Erythroblast (primary cell): ENCODE measurements around the gene HIPK4.
"Not testable (repeated sequence)": the region's sequence is repeated elsewhere in the genome, so short reads cannot be mapped to it uniquely, and the experiment has no call there.

Experiments
- DNase-seq, 2 experiments: peaks; one replicate each; lab custom pipeline; 2025; lab: John Stamatoyannopoulos, UW
- GATA1 ChIP-seq: IDR thresholded peaks from 2 replicates; pipeline ENCODE4 v1.6.1; 2011; ENCODE audit warnings: low read depth, mild to moderate bottlenecking, control low read depth, low read length, moderate library complexity
- POLR2A ChIP-seq: IDR thresholded peaks from 2 replicates; pipeline ENCODE4 v1.6.1; 2011; ENCODE audit warnings: mild to moderate bottlenecking, low read length

HIPK4 gene, protein sequence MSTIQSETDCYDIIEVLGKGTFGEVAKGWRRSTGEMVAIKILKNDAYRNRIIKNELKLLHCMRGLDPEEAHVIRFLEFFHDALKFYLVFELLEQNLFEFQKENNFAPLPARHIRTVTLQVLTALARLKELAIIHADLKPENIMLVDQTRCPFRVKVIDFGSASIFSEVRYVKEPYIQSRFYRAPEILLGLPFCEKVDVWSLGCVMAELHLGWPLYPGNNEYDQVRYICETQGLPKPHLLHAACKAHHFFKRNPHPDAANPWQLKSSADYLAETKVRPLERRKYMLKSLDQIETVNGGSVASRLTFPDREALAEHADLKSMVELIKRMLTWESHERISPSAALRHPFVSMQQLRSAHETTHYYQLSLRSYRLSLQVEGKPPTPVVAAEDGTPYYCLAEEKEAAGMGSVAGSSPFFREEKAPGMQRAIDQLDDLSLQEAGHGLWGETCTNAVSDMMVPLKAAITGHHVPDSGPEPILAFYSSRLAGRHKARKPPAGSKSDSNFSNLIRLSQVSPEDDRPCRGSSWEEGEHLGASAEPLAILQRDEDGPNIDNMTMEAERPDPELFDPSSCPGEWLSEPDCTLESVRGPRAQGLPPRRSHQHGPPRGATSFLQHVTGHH

DNA sequence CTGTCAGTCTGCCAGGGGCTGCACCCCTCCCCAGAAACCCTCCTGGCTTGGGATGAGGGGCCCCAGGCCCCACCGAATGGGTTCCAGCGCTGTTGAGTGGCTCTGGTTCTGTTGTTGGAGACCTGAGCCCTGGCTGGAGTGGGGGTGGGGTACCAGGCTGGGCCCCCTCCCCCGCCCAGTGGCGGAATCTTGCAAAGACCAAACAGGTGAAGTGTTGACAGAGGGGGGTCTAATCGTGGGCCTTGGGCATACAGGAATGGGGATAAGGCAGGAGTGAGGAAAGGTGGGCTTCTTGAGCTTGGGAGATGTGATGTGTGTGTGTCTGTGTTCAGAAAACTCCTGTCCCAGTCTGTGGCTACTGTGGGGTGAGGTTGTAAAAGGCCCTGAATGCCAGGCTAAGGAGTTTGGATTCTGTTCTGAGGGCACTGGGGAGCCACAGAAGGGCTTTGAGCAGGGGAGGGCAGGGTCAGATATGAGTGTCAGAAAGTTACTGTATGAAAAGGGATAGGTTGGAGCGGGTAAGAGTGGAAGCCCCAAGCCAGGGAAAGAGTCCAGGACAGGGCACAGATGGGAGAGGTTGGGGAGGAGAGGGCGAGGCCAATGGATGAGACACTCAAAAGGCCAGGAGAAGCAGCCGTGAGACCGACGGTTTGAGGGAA, at the start of gene HIPK4:
Gene HIPK4, minus strand, starts transcription at position 98 of the 659 bp plus-strand sequence. CDS start 279 bp downstream, outside the sequence.
- TF ChIP-seq GATA1 (no peak), POLR2A (no peak)
- DNase-seq, result no peak

DNA sequence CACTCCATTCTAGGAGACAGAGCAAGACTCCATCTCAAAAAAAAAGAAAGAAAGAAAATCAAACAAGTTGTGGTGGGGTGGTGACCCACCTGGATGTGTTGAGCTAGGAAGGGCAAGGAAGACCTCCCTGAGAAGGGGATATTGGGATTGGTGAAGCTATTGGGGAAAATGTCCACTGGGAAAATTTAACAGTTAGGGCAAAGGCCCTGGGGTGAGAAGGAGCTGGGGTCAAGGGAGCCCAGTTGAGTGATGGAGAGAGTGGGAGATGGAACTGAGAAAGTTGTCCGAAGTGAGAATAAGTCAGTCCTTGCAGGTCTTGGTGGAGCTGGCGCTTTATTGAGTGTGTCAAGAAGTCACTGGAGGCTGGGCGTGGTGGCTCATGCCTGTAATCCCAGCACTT, 48.3 kb upstream of the HIPK4 start:
- no peak for DNase-seq
- TF ChIP-seq GATA1, result no peak
- no peak for TF ChIP-seq POLR2A

DNA sequence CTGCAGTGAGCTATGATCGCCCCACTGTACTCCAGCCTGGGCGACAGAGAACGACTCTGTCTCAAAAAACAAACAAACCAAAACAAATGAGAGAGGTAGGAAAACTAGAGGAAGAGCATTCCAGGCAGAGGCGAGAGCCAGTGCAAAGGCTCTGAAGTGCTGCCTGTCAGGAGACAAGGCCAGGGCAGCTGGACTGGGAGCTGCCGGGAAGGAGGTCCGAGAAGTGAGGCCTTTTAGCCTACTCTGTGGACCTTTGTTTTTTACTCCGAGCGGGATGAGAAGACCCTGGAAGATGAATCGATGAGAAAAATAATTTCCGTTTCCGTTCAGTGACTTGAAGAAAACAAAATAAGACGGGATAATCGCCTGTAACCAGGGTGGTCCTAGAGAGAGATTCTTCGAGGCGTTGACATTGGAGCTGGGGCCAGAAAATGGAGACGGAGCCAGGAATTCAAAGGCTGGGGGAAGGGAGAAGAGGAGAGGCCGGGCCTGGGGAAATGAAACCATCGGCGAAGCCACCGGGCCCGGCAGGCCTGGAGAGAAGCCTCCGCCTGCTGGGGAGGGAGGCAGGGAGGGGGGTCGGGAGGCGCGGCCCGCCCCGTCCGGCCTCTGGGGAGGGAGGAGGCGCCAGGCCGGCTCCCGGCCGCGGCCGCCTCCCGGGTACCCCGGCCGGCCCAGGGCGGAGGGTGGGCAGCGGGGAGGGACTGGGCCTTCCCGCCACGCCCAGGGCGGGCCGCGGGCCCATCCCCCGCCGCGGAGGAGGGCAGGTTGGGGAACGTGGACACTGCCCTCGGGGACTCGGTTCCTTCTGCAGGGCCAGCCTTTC, 43.6 kb upstream of the HIPK4 start:
- peak; percentile 85 to 89 for DNase-seq
- no peak for TF ChIP-seq GATA1
- peak; percentile 66 for TF ChIP-seq POLR2A

DNA sequence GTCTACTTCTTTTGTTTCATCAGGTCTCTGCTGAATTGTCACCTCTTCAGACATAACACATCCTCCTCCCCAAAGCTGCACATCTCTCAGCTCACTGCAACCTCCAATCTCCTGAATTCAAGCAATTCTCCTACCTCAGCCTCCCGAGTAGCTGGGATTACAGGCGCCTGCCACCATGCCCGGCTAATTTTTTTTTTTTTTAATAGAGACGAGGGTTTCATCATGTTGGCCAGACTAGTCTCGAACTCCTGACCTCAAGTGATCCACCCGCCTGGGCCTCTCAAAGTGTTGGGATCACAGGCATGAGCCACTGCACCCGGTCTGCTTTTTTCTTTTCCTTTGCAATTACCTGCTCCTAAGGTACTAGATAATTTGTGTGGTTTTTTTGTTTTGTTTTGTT, 42.8 kb upstream of the HIPK4 start:
- DNase-seq, result not testable (repeated sequence)

DNA sequence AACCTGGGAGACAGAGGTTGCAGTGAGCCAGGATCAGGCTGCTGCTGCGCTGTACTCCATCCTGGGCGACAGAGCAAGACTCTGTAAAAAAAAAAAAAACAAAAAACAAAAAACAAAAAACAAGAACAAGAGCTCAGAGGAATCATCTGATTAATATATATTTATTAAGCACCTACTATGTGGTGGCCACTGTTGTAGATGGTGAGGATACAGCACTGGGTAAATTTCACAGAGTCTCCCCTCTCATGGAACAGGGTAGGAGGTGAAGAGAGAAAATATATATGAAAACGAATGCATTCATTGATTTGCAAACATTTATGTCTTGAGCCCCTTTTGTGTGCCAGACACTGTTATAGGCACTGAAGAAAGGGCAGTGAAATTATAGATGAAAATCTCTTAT, 41.7 kb upstream of the HIPK4 start:
- no peak for DNase-seq
- no peak for TF ChIP-seq GATA1
- TF ChIP-seq POLR2A, result no peak

DNA sequence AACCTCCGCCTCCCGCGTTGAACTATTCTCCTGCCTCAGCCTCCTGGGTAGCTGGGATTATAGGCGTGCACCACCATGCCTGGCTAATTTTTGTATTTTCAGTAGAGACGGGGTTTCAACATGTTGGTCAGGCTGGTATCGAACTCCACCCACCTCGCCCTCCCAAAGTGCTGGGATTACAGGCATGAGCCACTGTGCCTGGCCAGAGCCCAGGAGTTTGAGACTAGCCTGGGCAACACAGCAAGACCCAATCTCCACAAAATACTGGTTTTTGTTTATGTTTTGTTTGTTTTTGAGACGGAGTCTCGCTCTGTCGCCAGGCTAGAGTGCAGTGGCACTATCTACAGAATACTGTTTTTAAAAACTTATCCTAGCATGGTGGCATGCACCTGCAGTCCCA, 40.3 kb upstream of the HIPK4 start:
- not testable (repeated sequence) for DNase-seq

DNA sequence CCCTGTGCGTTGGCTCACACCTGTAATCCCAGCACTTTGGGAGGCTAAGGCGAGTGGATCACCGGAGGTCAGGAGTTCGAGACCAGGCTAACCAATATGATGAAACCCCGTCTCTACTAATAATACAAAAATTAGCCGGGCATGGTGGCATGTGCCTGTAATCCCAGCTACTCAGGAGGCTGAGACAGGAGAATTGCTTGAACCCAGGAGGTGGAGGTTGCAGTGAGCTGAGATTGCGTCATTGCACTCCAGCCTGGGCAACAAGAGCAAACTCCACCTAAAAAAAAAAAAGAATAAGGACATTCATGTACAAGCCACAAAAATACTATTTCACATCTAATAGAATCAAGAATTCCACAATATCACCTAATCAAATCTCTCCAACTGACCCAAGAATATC, 38.2 kb upstream of the HIPK4 start:
- not testable (repeated sequence) for DNase-seq

DNA sequence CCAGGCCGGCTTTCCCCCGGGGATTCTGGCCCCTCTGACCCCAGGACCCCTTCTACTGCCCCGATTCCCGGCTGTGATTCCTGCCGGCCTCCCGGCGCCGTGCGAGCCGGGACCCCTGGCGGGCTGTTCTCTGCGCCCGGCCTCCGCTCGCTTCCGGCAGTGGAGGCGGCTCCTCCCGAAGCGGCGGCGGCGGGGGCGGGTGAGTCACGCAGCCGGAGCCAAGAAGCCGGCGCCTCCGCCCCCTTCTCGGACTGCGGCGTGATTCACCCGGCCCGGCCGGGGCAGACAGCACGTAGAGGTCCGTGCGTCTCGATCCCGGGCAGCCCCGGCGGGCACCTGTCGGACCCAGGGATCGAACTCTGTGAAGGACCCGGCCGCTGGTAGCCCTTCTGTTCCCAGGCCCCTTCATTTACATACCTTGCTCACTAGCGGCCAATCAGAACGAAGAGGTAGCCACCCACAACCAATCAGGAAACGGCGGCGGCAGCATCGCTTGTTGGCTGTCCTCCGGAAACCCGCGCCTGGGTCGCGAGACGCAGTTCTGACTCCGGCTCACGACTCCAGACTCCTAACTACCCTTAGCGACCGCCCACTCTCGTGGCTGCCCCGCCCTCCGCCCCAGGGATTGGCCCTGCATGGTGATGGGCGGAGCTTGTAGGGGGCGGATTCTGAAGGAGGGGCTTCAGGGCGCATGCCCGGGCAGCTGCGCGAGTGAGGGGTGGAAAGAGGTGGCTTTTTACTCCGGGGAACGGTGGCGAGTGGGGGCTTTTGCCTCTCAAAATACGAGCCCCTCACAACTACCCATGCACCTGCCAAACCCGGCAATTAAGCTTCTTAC, 35.7 kb upstream of the HIPK4 start, which contains the start of gene SERTAD1:
Gene SERTAD1, minus strand, starts transcription at position 543 of the 838 bp plus-strand sequence. CDS start 2,446 bp downstream, outside the sequence.
- peak; percentile 97 for TF ChIP-seq POLR2A
- TF ChIP-seq GATA1, result no peak

DNA sequence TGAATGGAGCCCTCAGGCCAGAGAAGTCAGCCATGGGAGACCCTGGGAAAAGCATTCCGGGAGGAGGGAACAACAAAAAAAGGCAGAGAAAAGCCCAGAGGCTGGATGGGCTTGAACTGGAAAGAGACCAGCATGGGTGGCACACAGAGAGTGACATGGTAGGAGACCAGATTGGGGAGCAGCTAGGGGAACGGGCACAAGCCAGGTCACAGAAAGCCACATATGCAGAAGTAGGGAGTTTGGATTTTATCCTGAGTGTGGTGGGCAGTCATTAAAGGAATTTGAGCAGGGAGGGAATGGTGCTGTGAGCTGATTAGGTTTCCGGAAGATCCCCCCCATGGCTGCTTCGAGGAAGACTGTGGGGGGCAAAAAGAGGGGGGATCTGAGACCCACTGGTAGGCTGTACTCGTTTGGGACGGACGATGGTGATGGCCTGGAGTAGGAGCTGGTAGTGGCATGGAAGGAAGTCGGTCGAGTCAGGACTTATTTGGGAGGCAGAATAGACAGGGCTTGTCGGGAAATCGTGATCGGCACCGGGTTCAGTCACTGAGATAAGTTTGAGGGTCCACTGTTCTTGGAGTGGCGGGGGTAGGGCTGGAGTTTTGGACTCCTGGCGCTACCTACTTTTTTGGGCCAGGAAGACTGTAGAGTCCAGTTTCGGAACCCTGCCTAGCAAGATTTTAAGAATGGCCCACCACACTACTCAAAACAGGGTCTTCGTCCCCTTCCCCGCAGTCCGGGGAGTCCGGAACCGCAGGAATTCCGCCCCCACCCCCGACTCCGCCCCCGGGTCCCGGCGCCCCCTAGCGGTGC, 34.9 kb upstream of the HIPK4 start:
- peak; percentile 58 to 70 for DNase-seq
- TF ChIP-seq POLR2A, result no peak
- TF ChIP-seq GATA1, result no peak

More for the DNA sequence above, 35.7 kb upstream of the HIPK4 start, which contains the start of gene SERTAD1:
- peak; percentile 99 to 100 for DNase-seq

DNA sequence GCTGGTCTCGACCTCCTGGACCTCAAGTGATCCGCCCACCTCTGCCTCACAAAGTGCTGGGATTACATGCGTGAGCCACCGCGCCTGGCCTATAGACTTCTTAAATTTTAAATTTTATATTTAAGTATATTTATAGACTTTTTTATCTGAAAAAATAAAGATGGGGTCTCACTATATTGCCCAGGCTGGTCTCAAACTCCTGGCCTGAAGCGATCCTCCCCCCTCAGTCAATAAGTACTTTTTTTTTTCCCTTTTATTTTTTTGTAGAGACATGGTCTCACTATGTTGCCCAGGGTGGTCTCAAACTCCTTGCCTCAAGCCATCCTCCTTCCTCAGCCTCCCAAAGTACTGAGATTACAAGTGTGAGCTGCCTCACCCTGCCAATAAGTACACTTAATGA, 34.0 kb upstream of the HIPK4 start:
- no peak for DNase-seq
- no peak for TF ChIP-seq POLR2A
- no peak for TF ChIP-seq GATA1

DNA sequence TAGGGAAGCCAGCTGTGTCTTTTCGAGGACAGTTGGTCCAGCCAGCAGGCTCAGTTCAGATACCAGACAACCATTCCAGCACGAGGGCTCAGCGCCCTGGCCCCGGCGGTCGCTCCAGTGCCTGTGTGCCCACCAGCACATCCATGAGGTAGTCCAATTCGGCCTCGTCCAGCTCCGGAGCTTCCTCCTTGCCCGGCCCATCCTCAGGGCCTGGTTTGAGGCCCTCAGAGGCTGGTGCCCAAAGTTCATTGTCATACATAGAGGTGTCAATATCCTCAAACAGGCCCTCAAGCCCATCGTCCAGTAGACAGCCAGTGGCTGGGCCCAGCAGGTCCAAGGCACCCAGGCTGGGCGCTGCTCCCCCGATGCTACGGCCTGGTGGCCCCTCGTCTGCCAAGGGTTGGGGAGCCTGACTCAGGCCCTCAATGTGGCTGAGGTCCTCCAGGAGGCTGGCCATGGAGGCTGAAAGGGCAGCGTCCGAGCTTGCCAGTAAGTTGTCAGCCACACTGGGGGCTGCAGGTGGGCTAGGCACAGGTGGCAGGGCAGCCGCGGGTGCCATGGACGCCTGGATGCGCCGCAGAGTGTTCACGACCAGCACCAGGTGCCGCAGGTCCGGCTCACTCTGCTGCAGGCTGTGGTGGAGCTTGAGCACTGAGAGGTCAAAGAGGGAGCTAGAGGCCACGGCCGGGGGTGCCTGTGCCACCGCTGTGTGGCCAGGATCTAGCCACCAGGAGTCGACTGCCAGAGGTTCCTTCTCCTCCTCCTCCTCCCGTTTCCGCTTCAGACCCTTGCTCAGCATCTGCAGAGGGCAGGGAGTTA, 33.0 kb upstream of the HIPK4 start:
- no peak for DNase-seq
- TF ChIP-seq POLR2A, result no peak
- no peak for TF ChIP-seq GATA1
